ENCODE data around the gene GALNT3. TPM values are rescaled to one million over a fixed set of nuclear protein-coding genes. Genes with fewer than 3 reads are reported as not detected.

The GALNT3 gene
- not detected in 2 replicates for total RNA-seq (2011; cell fraction: chromatin; rRNA removed; ENCODE audit: low replicate concordance)
- not detected in 2 replicates for total RNA-seq (2011; cell fraction: nucleolus; rRNA removed)
- total RNA-seq (2011; cell fraction: nucleoplasm; rRNA removed), result not detected in 2 replicates
- total RNA-seq (2014; rRNA removed) (not detected in 2 replicates), total RNA-seq (2014; rRNA removed; fragmentation: Illumina TruSeq; extraction: Trizol) (not detected in 2 replicates), total RNA-seq (2015; rRNA removed; fragmentation: Illumina TruSeq; extraction: Trizol) (not detected in 2 replicates), total RNA-seq (2021) (0.13 and 0.29 TPM in 2 replicates), polyA plus RNA-seq (2011; rRNA removed) (0.11 TPM in 1 of 2 replicates, not detected in the other), polyA plus RNA-seq (2014; fragmentation: Illumina TruSeq; extraction: Trizol) (0.06 TPM in 1 of 2 replicates, not detected in the other), polyA plus RNA-seq (2014; fragmentation: Nextera tagmentation; extraction: Ambion mirVana) (under 1 TPM in 1 of 2 experiments, not detected in 1; 0.03 TPM), polyA plus RNA-seq (2014; rRNA removed) (0.05 TPM in 1 of 2 replicates, not detected in the other), polyA minus RNA-seq (2011; rRNA and poly(A)+ RNA removed) (not detected in 2 replicates), Bru-seq, nascent RNA (percentile 18 among the genes with signal in this experiment), BruChase-seq, experiment 1, labeled RNA remaining after a 2-hour chase (percentile 15 among the genes with signal in this experiment), BruChase-seq, experiment 2, labeled RNA remaining after a 6-hour chase (percentile 20 among the genes with signal in this experiment)
- polyA plus RNA-seq (2011; cell fraction: cytosol; rRNA removed), result not detected in 2 replicates
- polyA plus RNA-seq (2011; cell fraction: nucleus; rRNA removed), result 0.07 TPM in 1 of 2 replicates, not detected in the other
- polyA plus RNA-seq (2012), result 0.08 TPM in 1 of 2 replicates, not detected in the other
- not detected in 2 replicates for polyA minus RNA-seq (2011; cell fraction: cytosol; rRNA and poly(A)+ RNA removed)
- polyA minus RNA-seq (2011; cell fraction: nucleus; rRNA and poly(A)+ RNA removed), result not detected in 2 replicates
- long read RNA-seq, experiment 1, result 0 reads
- long read RNA-seq, experiment 2, result 0 reads
- long read RNA-seq, experiment 3, result 0 reads

DNA sequence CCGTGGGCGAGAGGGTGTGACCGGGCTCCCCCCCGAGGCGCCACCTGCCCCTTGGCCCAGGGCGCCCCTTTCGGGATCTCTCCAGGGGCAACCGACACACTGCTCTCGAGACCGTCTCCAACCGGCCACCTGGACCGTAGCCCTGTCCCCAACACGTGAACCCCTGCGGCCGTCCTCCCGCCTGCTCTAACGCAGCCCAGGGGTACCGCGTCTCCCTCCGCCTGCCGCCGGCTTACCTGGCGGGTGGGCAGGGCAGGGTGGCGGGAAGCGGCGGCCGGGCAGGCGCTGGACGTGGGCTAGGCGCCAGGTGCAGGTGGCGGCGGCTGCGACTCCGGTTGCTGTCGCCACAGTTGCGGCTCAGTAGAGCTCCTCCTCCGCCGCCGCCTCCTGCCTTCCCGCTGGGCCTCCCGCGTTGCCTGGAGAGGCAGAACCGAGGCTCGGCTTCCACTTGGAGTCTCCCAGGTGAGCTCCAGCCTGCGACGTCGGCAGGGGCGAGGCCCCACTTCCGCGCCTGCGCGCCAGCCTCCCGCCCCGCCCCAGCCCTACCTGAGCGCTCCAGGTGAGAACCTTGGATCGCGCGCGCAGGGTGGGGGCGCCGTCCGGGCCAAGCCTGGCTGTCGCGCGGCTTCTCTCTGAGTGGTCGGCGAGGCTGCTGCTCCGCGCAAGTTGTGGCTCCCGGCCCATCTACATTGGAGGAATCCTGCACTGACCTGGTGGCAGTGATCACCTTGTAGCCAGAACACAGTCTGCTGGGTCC, at the start of gene GALNT3:
Gene GALNT3 (minus strand): TSS at position 469 of the 757 bp plus-strand sequence. CDS start 23,547 bp downstream, outside the sequence.
- in situ Hi-C loops (cut with MboI) (no loop called here), intact Hi-C loops (cut with micrococcal nuclease) (no loop called here)
- CTCF ChIA-PET (ENCODE audit: low intra/inter-chr PET ratio), result no interaction called here
- no peaks in the 10 kb centered on the region for H3K9me3 ChIP-seq (replicated peaks; ENCODE audit: control insufficient read depth, insufficient read depth, low read depth, low read length)
- no TSS peak for BruUV-seq (replicated peaks)
- POLR2A ChIA-PET, result no interaction called here
- H4K20me1 ChIP-seq (replicated peaks; ENCODE audit: control insufficient read depth, insufficient read depth, low read length), result no peaks in the 10 kb centered on the region
- H3K27ac ChIP-seq (ENCODE audit: extremely low read depth, low read depth, low read length), result no peak within 1 kb of the TSS
- H3K4me3 ChIP-seq, result no peak within 1 kb of the TSS
- DNase-seq (ENCODE audit: extremely low read depth in 1 of 4, low spot score in 3 of 4), result no peak
- H3K9me1 ChIP-seq (ENCODE audit: control insufficient read depth, insufficient read depth, low read length), result no peaks in the 10 kb centered on the region
- no peak within 1 kb of the TSS for H2AFZ ChIP-seq (ENCODE audit: low read depth, low read length)
- WGBS (ENCODE audit: insufficient coverage, low coverage, missing lambda C conversion rate), result 14% methylated on average over 50 of the region's 70 CpGs
- no peak for FAIRE-seq
- peak; percentile 66 for ATAC-seq
- no peaks in the 10 kb centered on the region for H3K79me2 ChIP-seq (ENCODE audit: control insufficient read depth, insufficient read depth, low read length)
- H3K4me1 ChIP-seq (replicated peaks in 1 of 2; ENCODE audit: control insufficient read depth in 2 of 2, insufficient read depth in 2 of 2, low read length in 2 of 2), result peaks cover 0 to 11% of the 10 kb centered on the region in 2 experiments; a peak in 1 of 5 replicates
- peaks cover 0 to 18% of the 10 kb centered on the region in 2 experiments; a peak in 2 of 5 replicates for H3K27me3 ChIP-seq (ENCODE audit: control insufficient read depth in 2 of 2, insufficient read depth in 2 of 2, low read length in 2 of 2)
- no peak within 1 kb of the TSS for H3K4me2 ChIP-seq (ENCODE audit: insufficient read depth, low read length)
- H3K9ac ChIP-seq (ENCODE audit: insufficient read depth in 1 of 2, low read depth in 2 of 2, low read length in 2 of 2), result no peak within 1 kb of the TSS
- H3K36me3 ChIP-seq (ENCODE audit: control insufficient read depth, insufficient read depth, low read length), result no peaks in the 10 kb centered on the region
- TF ChIP-seq YBX1 (IDR thresholded peaks at IDR 0.05) (no peak), PHB (CRISPR knock-in tag; IDR thresholded peaks at IDR 0.05) (no peak), ZNF445 (CRISPR knock-in tag; IDR thresholded peaks at IDR 0.05; ENCODE audit: low read depth) (no peak), ARID2 (IDR thresholded peaks at IDR 0.05) (no peak), TFAM (CRISPR knock-in tag; conservative IDR thresholded peaks at IDR 0.05) (no peak)
- TF ChIP-seq, protein P1, sequence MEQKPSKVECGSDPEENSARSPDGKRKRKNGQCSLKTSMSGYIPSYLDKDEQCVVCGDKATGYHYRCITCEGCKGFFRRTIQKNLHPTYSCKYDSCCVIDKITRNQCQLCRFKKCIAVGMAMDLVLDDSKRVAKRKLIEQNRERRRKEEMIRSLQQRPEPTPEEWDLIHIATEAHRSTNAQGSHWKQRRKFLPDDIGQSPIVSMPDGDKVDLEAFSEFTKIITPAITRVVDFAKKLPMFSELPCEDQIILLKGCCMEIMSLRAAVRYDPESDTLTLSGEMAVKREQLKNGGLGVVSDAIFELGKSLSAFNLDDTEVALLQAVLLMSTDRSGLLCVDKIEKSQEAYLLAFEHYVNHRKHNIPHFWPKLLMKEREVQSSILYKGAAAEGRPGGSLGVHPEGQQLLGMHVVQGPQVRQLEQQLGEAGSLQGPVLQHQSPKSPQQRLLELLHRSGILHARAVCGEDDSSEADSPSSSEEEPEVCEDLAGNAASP (IDR thresholded peaks at IDR 0.05), result no peak
- TF ChIP-seq, protein P2, sequence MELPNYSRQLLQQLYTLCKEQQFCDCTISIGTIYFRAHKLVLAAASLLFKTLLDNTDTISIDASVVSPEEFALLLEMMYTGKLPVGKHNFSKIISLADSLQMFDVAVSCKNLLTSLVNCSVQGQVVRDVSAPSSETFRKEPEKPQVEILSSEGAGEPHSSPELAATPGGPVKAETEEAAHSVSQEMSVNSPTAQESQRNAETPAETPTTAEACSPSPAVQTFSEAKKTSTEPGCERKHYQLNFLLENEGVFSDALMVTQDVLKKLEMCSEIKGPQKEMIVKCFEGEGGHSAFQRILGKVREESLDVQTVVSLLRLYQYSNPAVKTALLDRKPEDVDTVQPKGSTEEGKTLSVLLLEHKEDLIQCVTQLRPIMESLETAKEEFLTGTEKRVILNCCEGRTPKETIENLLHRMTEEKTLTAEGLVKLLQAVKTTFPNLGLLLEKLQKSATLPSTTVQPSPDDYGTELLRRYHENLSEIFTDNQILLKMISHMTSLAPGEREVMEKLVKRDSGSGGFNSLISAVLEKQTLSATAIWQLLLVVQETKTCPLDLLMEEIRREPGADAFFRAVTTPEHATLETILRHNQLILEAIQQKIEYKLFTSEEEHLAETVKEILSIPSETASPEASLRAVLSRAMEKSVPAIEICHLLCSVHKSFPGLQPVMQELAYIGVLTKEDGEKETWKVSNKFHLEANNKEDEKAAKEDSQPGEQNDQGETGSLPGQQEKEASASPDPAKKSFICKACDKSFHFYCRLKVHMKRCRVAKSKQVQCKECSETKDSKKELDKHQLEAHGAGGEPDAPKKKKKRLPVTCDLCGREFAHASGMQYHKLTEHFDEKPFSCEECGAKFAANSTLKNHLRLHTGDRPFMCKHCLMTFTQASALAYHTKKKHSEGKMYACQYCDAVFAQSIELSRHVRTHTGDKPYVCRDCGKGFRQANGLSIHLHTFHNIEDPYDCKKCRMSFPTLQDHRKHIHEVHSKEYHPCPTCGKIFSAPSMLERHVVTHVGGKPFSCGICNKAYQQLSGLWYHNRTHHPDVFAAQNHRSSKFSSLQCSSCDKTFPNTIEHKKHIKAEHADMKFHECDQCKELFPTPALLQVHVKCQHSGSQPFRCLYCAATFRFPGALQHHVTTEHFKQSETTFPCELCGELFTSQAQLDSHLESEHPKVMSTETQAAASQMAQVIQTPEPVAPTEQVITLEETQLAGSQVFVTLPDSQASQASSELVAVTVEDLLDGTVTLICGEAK (IDR thresholded peaks at IDR 0.05), result no peak
- TF ChIP-seq, protein P2 (CRISPR knock-in tag; IDR thresholded peaks at IDR 0.05), result no peak
